Loucy (cell line): ENCODE measurements around the gene TMEM234.

Experiments used
- H2AFZ ChIP-seq: fragments of 200-600 bp; sonication (generic); 2 replicates; pipeline ENCODE4 v1.6.0; 2016; ENCODE audit warnings: antibody characterized with exemption, mild to moderate bottlenecking, low read length, moderate library complexity
- H3F3A ChIP-seq: fragments of 200-600 bp; 2 replicates; pipeline ENCODE4 v1.6.0; 2016; ENCODE audit warnings: antibody characterized with exemption, low read depth, mild to moderate bottlenecking
- H3K27me3 ChIP-seq: fragments of 200-600 bp; sonication (generic); 2 replicates; pipeline ENCODE4 v1.6.1; 2014; ENCODE audit warnings: low read length, mild to moderate bottlenecking; ENCODE audit not compliant: insufficient read depth, poor library complexity, severe bottlenecking
- H3K36me3 ChIP-seq: fragments of 200-600 bp; sonication (generic); 2 replicates; pipeline ENCODE4 v1.6.1; 2016; ENCODE audit warnings: low read length; ENCODE audit not compliant: insufficient read depth
- H3K4me1 ChIP-seq: fragments of 200-600 bp; sonication (generic); 2 replicates; pipeline ENCODE4 v1.5.1; 2014; ENCODE audit warnings: low read length, mild to moderate bottlenecking; ENCODE audit not compliant: insufficient read depth, poor library complexity, severe bottlenecking
- H3K4me2 ChIP-seq: fragments of 200-600 bp; sonication (generic); 2 replicates; pipeline ENCODE4 v1.6.0; 2014; ENCODE audit warnings: antibody characterized with exemption, low read length, low read depth, mild to moderate bottlenecking; ENCODE audit not compliant: poor library complexity, severe bottlenecking
- H3K4me3 ChIP-seq: fragments of 200-600 bp; sonication (generic); 2 replicates; pipeline ENCODE4 v1.5.1; 2014; ENCODE audit warnings: low read length, mild to moderate bottlenecking, mixed read lengths; ENCODE audit not compliant: poor library complexity, severe bottlenecking
- H3K79me2 ChIP-seq: fragments of 200-600 bp; sonication (generic); 2 replicates; pipeline ENCODE4 v1.6.1; 2014; ENCODE audit warnings: low read length; ENCODE audit not compliant: insufficient read depth
- H3K9ac ChIP-seq: fragments of 200-600 bp; sonication (generic); 2 replicates; pipeline ENCODE4 v1.6.0; 2014; ENCODE audit warnings: mild to moderate bottlenecking, low read depth, low read length, moderate library complexity; ENCODE audit not compliant: poor library complexity, severe bottlenecking
- H3K9me2 ChIP-seq: fragments of 200-600 bp; sonication (generic); replicated peaks from 2 replicates; pipeline ENCODE4 v1.6.1; 2016; ENCODE audit warnings: low read depth, low read length, mixed read lengths
- H3K9me3 ChIP-seq: fragments of 200-600 bp; sonication (generic); 2 replicates; pipeline ENCODE4 v1.6.1; 2014; ENCODE audit warnings: mild to moderate bottlenecking, antibody characterized with exemption, low read length, low read depth; ENCODE audit not compliant: insufficient read depth
- H4K20me1 ChIP-seq: fragments of 200-600 bp; sonication (generic); 2 replicates; pipeline ENCODE4 v1.6.0; 2014; ENCODE audit warnings: antibody characterized with exemption, low read length, mild to moderate bottlenecking; ENCODE audit not compliant: insufficient read depth, poor library complexity, severe bottlenecking
- EZH2phosphoT487 ChIP-seq: fragments of 200-600 bp; IDR thresholded peaks from 2 replicates; pipeline ENCODE4 v1.6.1; 2018; ENCODE audit warnings: antibody characterized with exemption, mild to moderate bottlenecking, moderate library complexity, borderline replicate concordance
- TF ChIP-seq, protein P1 (sequence below): fragments of 200-600 bp; sonication (generic); conservative IDR thresholded peaks from 2 replicates; pipeline ENCODE4 v1.5.1; 2014; ENCODE audit warnings: mild to moderate bottlenecking, antibody characterized with exemption, low read length

TMEM234 gene

GRCh38 chr1:32201011-32201855, 20.9 kb downstream of the TMEM234 start:
- TF ChIP-seq, protein P1, sequence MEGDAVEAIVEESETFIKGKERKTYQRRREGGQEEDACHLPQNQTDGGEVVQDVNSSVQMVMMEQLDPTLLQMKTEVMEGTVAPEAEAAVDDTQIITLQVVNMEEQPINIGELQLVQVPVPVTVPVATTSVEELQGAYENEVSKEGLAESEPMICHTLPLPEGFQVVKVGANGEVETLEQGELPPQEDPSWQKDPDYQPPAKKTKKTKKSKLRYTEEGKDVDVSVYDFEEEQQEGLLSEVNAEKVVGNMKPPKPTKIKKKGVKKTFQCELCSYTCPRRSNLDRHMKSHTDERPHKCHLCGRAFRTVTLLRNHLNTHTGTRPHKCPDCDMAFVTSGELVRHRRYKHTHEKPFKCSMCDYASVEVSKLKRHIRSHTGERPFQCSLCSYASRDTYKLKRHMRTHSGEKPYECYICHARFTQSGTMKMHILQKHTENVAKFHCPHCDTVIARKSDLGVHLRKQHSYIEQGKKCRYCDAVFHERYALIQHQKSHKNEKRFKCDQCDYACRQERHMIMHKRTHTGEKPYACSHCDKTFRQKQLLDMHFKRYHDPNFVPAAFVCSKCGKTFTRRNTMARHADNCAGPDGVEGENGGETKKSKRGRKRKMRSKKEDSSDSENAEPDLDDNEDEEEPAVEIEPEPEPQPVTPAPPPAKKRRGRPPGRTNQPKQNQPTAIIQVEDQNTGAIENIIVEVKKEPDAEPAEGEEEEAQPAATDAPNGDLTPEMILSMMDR, result 0 out of 2 replicates have a peak, but pooled peaks have one; percentile 12
- no peak for TF ChIP-seq EZH2phosphoT487
- H3K4me3 ChIP-seq, result peak overlapping the region; percentile 81
- H3K4me1 ChIP-seq, result peaks cover 51% of the 10 kb centered on the region
- peaks cover 28% of the 10 kb centered on the region for H4K20me1 ChIP-seq
- no peaks in the 10 kb centered on the region for H3K9me3 ChIP-seq
- no peaks in the 10 kb centered on the region for H3K9me2 ChIP-seq
- peak overlapping the region; percentile 71 for H3K9ac ChIP-seq
- peak overlapping the region; percentile 74 for H2AFZ ChIP-seq
- H3K36me3 ChIP-seq, result peaks cover 9% of the 10 kb centered on the region; the same call in 1 of the 2 replicates
- peaks cover 11% of the 10 kb centered on the region; the same call in 1 of the 2 replicates for H3K79me2 ChIP-seq
- peak overlapping the region; percentile 93 for H3K4me2 ChIP-seq
- H3F3A ChIP-seq, result no peaks in the 10 kb centered on the region; the same call in 1 of the 2 replicates
- H3K27me3 ChIP-seq, result no peaks in the 10 kb centered on the region

GRCh38 chr1:32200226-32201010, 21.7 kb downstream of the TMEM234 start, which contains the start of gene CCDC28B:
Gene CCDC28B, plus strand, starts transcription at chr1:32200595. Its CDS starts 1,341 bp downstream, at chr1:32201936.
- H3K4me1 ChIP-seq, result peaks cover 55% of the 10 kb centered on the region
- no peaks in the 10 kb centered on the region for H3K9me3 ChIP-seq
- peak within 1 kb of the TSS; percentile 74 for H2AFZ ChIP-seq
- H3K9ac ChIP-seq, result peak within 1 kb of the TSS; percentile 71
- H3K4me3 ChIP-seq, result peak within 1 kb of the TSS; percentile 81
- H3K4me2 ChIP-seq, result peak within 1 kb of the TSS; percentile 93
- TF ChIP-seq, protein P1, result no peak
- H3K27me3 ChIP-seq, result no peaks in the 10 kb centered on the region
- H3F3A ChIP-seq, result peaks cover 3% of the 10 kb centered on the region; the same call in 1 of the 2 replicates
- H3K79me2 ChIP-seq, result peaks cover 11% of the 10 kb centered on the region; the same call in 1 of the 2 replicates
- no peaks in the 10 kb centered on the region for H3K9me2 ChIP-seq
- H4K20me1 ChIP-seq, result peaks cover 34% of the 10 kb centered on the region
- peaks cover 13% of the 10 kb centered on the region; the same call in 1 of the 2 replicates for H3K36me3 ChIP-seq

GRCh38 chr1:32199717-32200072, 22.5 kb downstream of the TMEM234 start:
- H3K27me3 ChIP-seq, result no peaks in the 10 kb centered on the region
- peak overlapping the region; percentile 71 for H3K9ac ChIP-seq
- H3K9me3 ChIP-seq, result no peaks in the 10 kb centered on the region
- H3K4me2 ChIP-seq, result peak overlapping the region; percentile 93
- H2AFZ ChIP-seq, result no peak overlapping the region
- H3K79me2 ChIP-seq, result peaks cover 11% of the 10 kb centered on the region; the same call in 1 of the 2 replicates
- peak overlapping the region; percentile 81 for H3K4me3 ChIP-seq
- peaks cover 41% of the 10 kb centered on the region for H4K20me1 ChIP-seq
- TF ChIP-seq, protein P1, result no peak
- TF ChIP-seq EZH2phosphoT487, result no peak
- peaks cover 61% of the 10 kb centered on the region for H3K4me1 ChIP-seq
- H3F3A ChIP-seq, result peaks cover 4% of the 10 kb centered on the region; the same call in 1 of the 2 replicates
- peaks cover 20% of the 10 kb centered on the region; the same call in 1 of the 2 replicates for H3K36me3 ChIP-seq
- no peaks in the 10 kb centered on the region for H3K9me2 ChIP-seq
